Chondrocyte (in vitro differentiated cells): ENCODE measurements around the gene RASSF5. TPM values are rescaled to one million over a fixed set of nuclear protein-coding genes. Genes with fewer than 3 reads are reported as not detected.

Experiments used
- DNase-seq: peaks from one replicate; pipeline ENCODE4 v3.0.0; 2021; ENCODE audit warnings: mixed read lengths, low spot score
- H3K27ac Mint-ChIP-seq: one replicate; pipeline ENCODE4 v1.8.0; 2021; ENCODE audit warnings: mild to moderate bottlenecking, moderate library complexity, mixed read lengths; ENCODE audit not compliant: unreplicated experiment
- H3K27me3 Mint-ChIP-seq: 2 replicates; pipeline ENCODE4 v1.8.0; 2021; ENCODE audit warnings: low read depth, mixed read lengths
- H3K36me3 Mint-ChIP-seq: 2 replicates; pipeline ENCODE4 v1.8.0; 2021; ENCODE audit warnings: low read depth, mixed read lengths
- H3K4me1 Mint-ChIP-seq: 2 replicates; pipeline ENCODE4 v1.8.0; 2021; ENCODE audit warnings: low read depth, mild to moderate bottlenecking, mixed read lengths
- H3K4me3 Mint-ChIP-seq: one replicate; pipeline ENCODE4 v1.8.0; 2021; ENCODE audit warnings: mild to moderate bottlenecking, moderate library complexity, mixed read lengths; ENCODE audit not compliant: unreplicated experiment
- H3K9me3 Mint-ChIP-seq: 2 replicates; pipeline ENCODE4 v1.8.0; 2021; ENCODE audit warnings: low read depth, mixed read lengths
- CTCF ChIP-seq: fragments of 200-600 bp; sonication (generic); IDR thresholded peaks from 2 replicates; pipeline ENCODE4 v1.5.0; 2021; ENCODE audit warnings: antibody characterized with exemption, mild to moderate bottlenecking, moderate library complexity
- total RNA-seq: library from RNA; stranded (reverse); gene quantifications from 3 replicates; pipeline ENCODE4 v1.2.1, GENCODE V29; 2021

RASSF5 gene
- total RNA-seq, 1 donor from 2014 or later, result 0.27 TPM

GRCh38 chr1:206600527-206600926, 93.2 kb downstream of the RASSF5 start:
- no peak for DNase-seq
- H3K27ac Mint-ChIP-seq, result no peak overlapping the region
- no peaks in the 10 kb centered on the region for H3K27me3 Mint-ChIP-seq
- H3K4me3 Mint-ChIP-seq, result no peak overlapping the region
- H3K4me1 Mint-ChIP-seq, result peaks cover 10% of the 10 kb centered on the region
- peaks cover 28% of the 10 kb centered on the region for H3K36me3 Mint-ChIP-seq
- H3K9me3 Mint-ChIP-seq, result no peaks in the 10 kb centered on the region
- no peak for TF ChIP-seq CTCF

DNA sequence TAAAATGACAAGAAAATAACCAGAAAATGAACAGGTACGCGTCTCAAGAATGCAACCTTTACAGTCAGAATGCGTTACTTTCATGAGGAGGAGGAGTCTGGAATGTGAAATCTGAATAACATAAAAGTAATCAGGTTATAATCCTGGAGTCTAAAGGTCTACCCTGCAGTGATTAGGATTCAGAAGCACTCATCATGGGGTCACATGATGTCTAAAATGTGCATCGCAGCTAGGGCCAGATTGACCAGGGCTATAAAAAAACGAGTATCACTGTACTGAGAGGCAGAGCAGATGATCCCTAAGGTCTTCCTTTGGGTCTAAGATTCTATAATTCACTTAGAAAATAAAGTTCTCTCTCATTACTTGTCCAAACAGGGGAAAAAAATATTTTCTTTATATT, 97.5 kb downstream of the RASSF5 start:
- TF ChIP-seq CTCF, result no peak
- DNase-seq, result no peak
- Mint-ChIP-seq H3K4me3 (no peak overlapping the region), H3K27me3 (no peaks in the 10 kb centered on the region), H3K4me1 (peaks cover 8% of the 10 kb centered on the region), H3K9me3 (no peaks in the 10 kb centered on the region), H3K36me3 (peaks cover 14% of the 10 kb centered on the region), H3K27ac (no peak overlapping the region)

GRCh38 chr1:206606867-206607266, 99.5 kb downstream of the RASSF5 start:
- peak; percentile 75 for TF ChIP-seq CTCF
- Mint-ChIP-seq H3K27me3 (no peaks in the 10 kb centered on the region), H3K27ac (no peak overlapping the region), H3K4me1 (peaks cover 19% of the 10 kb centered on the region), H3K9me3 (no peaks in the 10 kb centered on the region), H3K36me3 (peaks cover 11% of the 10 kb centered on the region), H3K4me3 (no peak overlapping the region)
- no peak for DNase-seq

DNA sequence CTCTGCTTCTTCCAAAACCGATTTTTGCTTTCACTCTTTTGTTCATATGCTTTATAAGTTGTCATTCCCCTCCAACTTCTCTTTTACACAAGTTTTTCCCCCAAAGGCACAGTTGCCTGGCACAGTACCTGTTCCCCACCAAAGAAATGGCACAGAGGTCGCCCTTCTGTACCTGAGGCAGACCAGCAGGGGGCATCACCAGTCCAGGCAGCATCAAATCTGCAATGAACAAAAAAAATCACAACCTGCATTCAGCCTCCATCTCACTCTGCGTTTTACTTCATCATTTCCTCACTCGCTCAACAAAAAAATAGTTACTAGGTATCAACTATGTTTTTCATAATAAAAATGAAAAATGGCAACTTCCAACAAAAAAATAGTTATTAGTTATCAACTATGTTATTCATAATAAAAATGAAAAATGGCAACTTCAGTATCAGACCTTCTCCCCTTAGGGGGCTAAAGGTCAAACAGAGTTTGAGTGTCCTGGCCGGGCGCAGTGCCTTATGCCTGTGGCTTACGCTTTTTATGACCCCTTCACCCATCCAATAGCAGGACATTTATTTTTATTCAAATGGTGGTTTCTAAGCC, 100.9 kb downstream of the RASSF5 start:
- Mint-ChIP-seq H3K36me3 (peaks cover 5% of the 10 kb centered on the region), H3K27me3 (no peaks in the 10 kb centered on the region), H3K4me1 (peaks cover 14% of the 10 kb centered on the region), H3K9me3 (no peaks in the 10 kb centered on the region), H3K4me3 (no peak overlapping the region), H3K27ac (no peak overlapping the region)
- TF ChIP-seq CTCF, result peak; percentile 80
- DNase-seq, result no peak

GRCh38 chr1:206609229-206609991, 102.1 kb downstream of the RASSF5 start:
- peaks cover 14% of the 10 kb centered on the region for H3K4me1 Mint-ChIP-seq
- H3K27ac Mint-ChIP-seq, result peak overlapping the region; percentile 24
- H3K4me3 Mint-ChIP-seq, result no peak overlapping the region
- no peaks in the 10 kb centered on the region for H3K9me3 Mint-ChIP-seq
- H3K27me3 Mint-ChIP-seq, result no peaks in the 10 kb centered on the region
- DNase-seq, result no peak
- TF ChIP-seq CTCF, result no peak
- H3K36me3 Mint-ChIP-seq, result peaks cover 5% of the 10 kb centered on the region
